Activated CD8-positive, alpha-beta T cell treated with anti-CD3 and anti-CD28 coated beads for 36 hours (primary cell): Measurements from ENCODE around the gene ZIC5. TPM values are rescaled to one million over a fixed set of nuclear protein-coding genes. Genes with fewer than 3 reads are reported as not detected.

Source experiments
- ATAC-seq: fragments of 200-7000 bp; cut with Tn5 transposase; one replicate; pipeline ENCODE4 v1.10.0; 2021; ENCODE audit warnings: mild to moderate bottlenecking, moderate library complexity
- CTCF ChIA-PET: fragments of 350-600 bp; sonication (Branson Sonifier 250); formaldehyde crosslinking; loops from one replicate; lab custom pipeline; 2021; ENCODE audit warnings: antibody characterized with exemption; lab: Charles Lee
- POLR2A ChIA-PET: fragments of 350-600 bp; sonication (Branson Sonifier 250); formaldehyde crosslinking; loops from one replicate; lab custom pipeline; 2021; ENCODE audit warnings: antibody characterized with exemption; lab: Charles Lee
- DNase-seq: peaks from one replicate; pipeline ENCODE4 v3.0.0-alpha.2; 2020
- H3K27ac Mint-ChIP-seq: one replicate; pipeline ENCODE4 v1.8.0; 2021; ENCODE audit warnings: mild to moderate bottlenecking, mixed read lengths
- H3K27me3 Mint-ChIP-seq: one replicate; pipeline ENCODE4 v1.8.0; 2021; ENCODE audit warnings: mixed read lengths
- H3K36me3 Mint-ChIP-seq: one replicate; pipeline ENCODE4 v1.8.0; 2021; ENCODE audit warnings: low read depth, mixed read lengths
- H3K4me1 Mint-ChIP-seq: one replicate; pipeline ENCODE4 v1.8.0; 2021; ENCODE audit warnings: low read depth, mixed read lengths
- H3K4me3 Mint-ChIP-seq: one replicate; pipeline ENCODE4 v1.8.0; 2021; ENCODE audit warnings: mild to moderate bottlenecking, moderate library complexity, mixed read lengths
- H3K9me3 Mint-ChIP-seq: one replicate; pipeline ENCODE4 v1.8.0; 2021; ENCODE audit warnings: mixed read lengths
- CTCF ChIP-seq: fragments of 200-600 bp; IDR thresholded peaks from one replicate; pipeline ENCODE4 v1.8.0; 2022; ENCODE audit warnings: antibody characterized with exemption, mild to moderate bottlenecking
- intact Hi-C: fragments of 100-400 bp; cut with micrococcal nuclease; formaldehyde crosslinking; loops from one replicate; pipeline ENCODE4 v1.10.0; 2022
- total RNA-seq, 2 experiments: library from RNA; stranded (reverse); gene quantifications; one replicate each; pipeline ENCODE4 v1.2.3, GENCODE V29; 2021

ZIC5 gene
- total RNA-seq, 2 experiments from 2014 or later: not detected

- H3K4me3 Mint-ChIP-seq: peak overlapping the region; percentile 16
- ChIA-PET POLR2A (interaction anchor here (1.3 to 1.8 kb wide), 3 partner anchors 10 to 328 kb away, joined by 3 to 5 read pairs (median 3); no protein-coding TSS in a partner anchor), CTCF (interaction anchor here (0.7 to 1.5 kb wide), 2 partner anchors 10 to 327 kb away, joined by 3 to 4 read pairs; no protein-coding TSS in a partner anchor)
- H3K4me1 Mint-ChIP-seq: peaks cover 21% of the 10 kb centered on the region
- no peak for DNase-seq
- no peak for TF ChIP-seq CTCF
- no peaks in the 10 kb centered on the region for H3K9me3 Mint-ChIP-seq
- peaks cover 8% of the 10 kb centered on the region for H3K36me3 Mint-ChIP-seq
- H3K27ac Mint-ChIP-seq: no peak overlapping the region
- intact Hi-C loops: no loop called here
- peaks cover 61% of the 10 kb centered on the region for H3K27me3 Mint-ChIP-seq
- no peak for ATAC-seq
These were observed 12.2 kb upstream of the ZIC5 start for GRCh38 chr13:99983499-99984401.

- Mint-ChIP-seq H3K27ac (no peak overlapping the region), H3K27me3 (peaks cover 63% of the 10 kb centered on the region), H3K36me3 (peaks cover 8% of the 10 kb centered on the region), H3K9me3 (no peaks in the 10 kb centered on the region), H3K4me1 (peaks cover 24% of the 10 kb centered on the region), H3K4me3 (peak overlapping the region; percentile 37)
- intact Hi-C loops: no loop called here
- no peak for ATAC-seq
- ChIA-PET CTCF (interaction anchor here (1.1 to 1.5 kb wide), 3 partner anchors 11 to 532 kb away, joined by 3 to 4 read pairs (median 4); no protein-coding TSS in a partner anchor), POLR2A (interaction anchor here (1.3 to 1.7 kb wide), 2 partner anchors 9 to 327 kb away, joined by 3 to 5 read pairs; no protein-coding TSS in a partner anchor)
- no peak for TF ChIP-seq CTCF
- no peak for DNase-seq
These were observed 11.3 kb upstream of the ZIC5 start for GRCh38 chr13:99982731-99983498.

GRCh38 chr13:99982036-99982730, 10.6 kb upstream of the ZIC5 start:
- CTCF ChIA-PET: interaction anchor here (1.1 to 1.5 kb wide), 3 partner anchors 253 to 533 kb away, joined by 3 to 4 read pairs (median 4); no protein-coding TSS in a partner anchor
- no peak overlapping the region for H3K4me3 Mint-ChIP-seq
- DNase-seq (no peak), ATAC-seq (peak; percentile 6)
- peaks cover 63% of the 10 kb centered on the region for H3K27me3 Mint-ChIP-seq
- peaks cover 3% of the 10 kb centered on the region for H3K9me3 Mint-ChIP-seq
- intact Hi-C loops: no loop called here
- TF ChIP-seq CTCF: no peak
- peaks cover 10% of the 10 kb centered on the region for H3K36me3 Mint-ChIP-seq
- peaks cover 27% of the 10 kb centered on the region for H3K4me1 Mint-ChIP-seq
- POLR2A ChIA-PET: no interaction called here
- no peak overlapping the region for H3K27ac Mint-ChIP-seq

GRCh38 chr13:99981735-99982035, 10.1 kb upstream of the ZIC5 start, which contains the start of gene ZIC2:
Gene ZIC2 (plus strand): TSS chr13:99981784. CDS start chr13:99982065, 281 bp downstream.
- Mint-ChIP-seq H3K27me3 (peaks cover 63% of the 10 kb centered on the region), H3K9me3 (peaks cover 5% of the 10 kb centered on the region), H3K4me3 (peak within 1 kb of the TSS; percentile 38), H3K36me3 (peaks cover 9% of the 10 kb centered on the region), H3K27ac (no peak within 1 kb of the TSS), H3K4me1 (peaks cover 27% of the 10 kb centered on the region)
- intact Hi-C loops: no loop called here
- ChIA-PET POLR2A (interaction anchor here (0.8 kb wide), 1 partner anchor 93 kb away, joined by 3 read pairs; no protein-coding TSS in a partner anchor), CTCF (interaction anchor here (0.7 to 1.5 kb wide), 3 partner anchors 11 to 325 kb away, joined by 3 to 4 read pairs (median 4); no protein-coding TSS in a partner anchor)
- DNase-seq (no peak), ATAC-seq (no peak)
- TF ChIP-seq CTCF: no peak
